HG02642 (cell line): ENCODE results near the gene CCDC9.
A peak's percentile ranks its signal among the peaks of the same experiment; 100 is the strongest.
"Not testable (repeated sequence)": the region's sequence is repeated elsewhere in the genome, so short reads cannot be mapped to it uniquely, and the experiment has no call there.

Experiments
- ATAC-seq: cut with Tn5 transposase; IDR thresholded peaks from one replicate; pipeline ENCODE4 v1.9.1; 2021; ENCODE audit warnings: mild to moderate bottlenecking; ENCODE audit not compliant: unreplicated experiment, poor library complexity

CCDC9 gene

DNA sequence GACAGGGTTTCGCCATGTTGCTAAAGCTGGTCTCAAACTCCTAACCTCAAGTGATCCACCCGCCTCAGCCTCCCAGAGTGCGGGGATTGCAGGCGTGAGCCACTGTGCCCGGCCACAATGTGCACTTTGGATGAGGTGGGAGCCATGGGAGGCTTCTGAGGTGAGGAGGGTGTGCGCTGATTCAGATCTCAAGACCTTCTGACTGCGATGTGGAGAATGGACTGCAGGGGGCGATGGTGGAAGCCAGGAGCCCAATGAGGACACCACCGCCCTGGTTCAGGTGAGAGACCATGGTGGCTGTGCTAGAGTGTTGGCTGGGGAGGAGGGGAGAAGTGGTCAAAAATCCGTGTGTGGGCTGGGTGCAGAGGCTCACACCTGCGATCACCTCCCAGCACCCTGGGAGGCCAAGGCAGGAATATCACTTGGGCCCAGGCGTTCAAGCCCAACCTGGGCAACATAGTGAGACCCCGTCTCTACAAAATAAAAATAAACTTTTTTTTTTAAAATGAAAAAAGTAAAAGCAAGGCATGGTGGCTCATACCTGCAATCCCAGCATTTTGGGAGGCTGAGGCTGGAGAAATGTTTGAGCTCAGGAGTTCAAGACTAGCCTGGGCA is 24.0 kb downstream of the CCDC9 start:
- ATAC-seq = no peak

GRCh38 chr19:47283405-47284059 is 27.2 kb downstream of the CCDC9 start:
- no peak for ATAC-seq

DNA sequence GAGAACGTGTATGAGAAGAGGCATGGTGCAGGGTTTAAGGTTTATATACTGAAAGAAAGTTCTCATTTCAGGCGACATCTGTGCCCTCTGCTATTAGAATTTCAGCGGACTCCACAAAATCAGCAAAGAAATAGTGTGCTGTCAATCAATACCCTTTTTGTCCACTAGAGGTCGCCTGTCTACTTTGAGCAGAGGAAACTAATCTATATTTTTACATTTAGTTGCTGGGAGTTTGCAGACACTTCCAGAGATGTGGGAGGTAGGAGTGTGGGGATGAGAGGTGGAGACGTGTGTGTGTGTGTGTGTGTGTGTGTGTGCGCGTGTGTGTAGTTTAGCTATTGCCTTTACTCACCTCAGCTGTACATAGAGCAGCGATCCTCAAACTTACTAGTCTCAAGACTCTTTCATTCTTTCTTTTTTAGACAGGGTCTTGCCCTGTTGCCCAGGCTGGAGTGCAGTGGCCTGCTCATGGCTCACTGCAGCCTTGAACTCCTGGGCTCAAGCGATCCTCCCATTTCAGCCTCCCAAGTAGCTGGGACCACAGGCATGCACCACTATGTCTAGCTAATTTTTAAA is 28.1 kb downstream of the CCDC9 start:
- no peak for ATAC-seq

GRCh38 chr19:47296036-47296435 is 39.7 kb downstream of the CCDC9 start:
- ATAC-seq = peak; percentile 57

- ATAC-seq = not testable (repeated sequence)
Observed at GRCh38 chr19:47300867-47301266, 44.5 kb downstream of the CCDC9 start.

- ATAC-seq = no peak
Observed at GRCh38 chr19:47302249-47302648, 45.9 kb downstream of the CCDC9 start.

DNA sequence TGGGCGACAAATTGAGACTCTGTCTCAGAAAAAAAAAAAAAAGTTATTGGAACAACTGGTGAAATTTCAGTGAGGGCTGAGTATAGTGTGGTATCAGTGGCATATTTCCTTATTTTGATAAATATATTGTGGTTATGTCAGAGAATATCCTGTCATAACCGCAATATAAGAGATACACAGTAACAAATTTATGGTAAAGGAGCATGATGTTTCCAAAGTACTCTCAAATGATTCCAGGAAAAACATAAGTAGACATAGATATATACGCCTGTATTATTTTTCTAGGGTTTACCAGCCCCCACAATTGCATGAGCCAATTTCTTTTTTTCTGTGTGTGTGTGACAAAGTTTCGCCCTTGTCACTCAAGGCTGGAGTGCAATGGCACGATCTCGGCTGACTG is 47.6 kb downstream of the CCDC9 start:
- ATAC-seq = no peak

DNA sequence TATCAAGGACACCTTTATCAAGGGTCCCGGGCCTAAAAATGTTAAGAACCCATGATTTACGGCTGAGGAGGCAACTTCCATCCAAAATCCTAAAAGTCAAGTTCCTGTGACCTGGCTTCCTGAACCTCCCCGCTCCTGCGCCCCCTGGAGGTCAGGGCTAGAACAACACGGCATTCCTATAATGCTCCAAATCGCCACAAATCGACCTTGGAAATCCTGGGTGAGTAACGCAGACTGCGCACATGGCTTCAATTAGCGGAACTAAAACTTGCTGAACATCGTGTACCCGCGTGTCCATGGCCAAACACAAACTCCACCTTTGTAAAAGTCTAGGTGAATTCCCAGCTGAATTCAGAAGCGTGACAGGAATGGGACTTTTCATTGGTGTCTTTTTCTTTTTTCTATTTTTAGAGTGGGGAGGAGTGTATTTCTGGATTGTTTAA is 49.0 kb downstream of the CCDC9 start:
- no peak for ATAC-seq

GRCh38 chr19:47306303-47306702 is 50.0 kb downstream of the CCDC9 start:
- no peak for ATAC-seq

- no peak for ATAC-seq
Observed at GRCh38 chr19:47309038-47309437, 52.7 kb downstream of the CCDC9 start.

DNA sequence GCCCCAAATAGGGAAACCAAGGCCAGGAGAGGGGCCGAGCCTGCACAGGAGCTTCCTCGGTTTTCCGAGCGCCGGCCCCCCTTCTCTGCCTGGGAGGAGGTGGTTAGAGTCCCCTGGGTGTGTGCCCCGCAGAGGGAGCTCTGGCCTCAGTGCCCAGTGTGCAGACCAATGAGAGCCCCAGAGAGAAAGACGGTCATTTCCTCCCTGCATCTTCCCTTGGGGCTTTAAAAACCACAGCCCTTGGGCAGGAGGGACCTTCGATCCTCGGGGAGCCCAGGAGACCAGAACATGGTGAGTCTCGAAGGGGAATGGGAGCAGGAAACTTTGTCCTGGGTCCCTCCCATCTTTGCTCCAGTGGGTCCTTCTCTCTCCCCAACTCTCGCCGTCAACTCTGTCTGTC is 53.3 kb downstream of the CCDC9 start, which contains the start of gene C5AR1:
TSS of gene C5AR1 (plus strand) at position 254 of the 400 bp plus-strand sequence. CDS start at position 289, 35 bp downstream.
- no peak for ATAC-seq

DNA sequence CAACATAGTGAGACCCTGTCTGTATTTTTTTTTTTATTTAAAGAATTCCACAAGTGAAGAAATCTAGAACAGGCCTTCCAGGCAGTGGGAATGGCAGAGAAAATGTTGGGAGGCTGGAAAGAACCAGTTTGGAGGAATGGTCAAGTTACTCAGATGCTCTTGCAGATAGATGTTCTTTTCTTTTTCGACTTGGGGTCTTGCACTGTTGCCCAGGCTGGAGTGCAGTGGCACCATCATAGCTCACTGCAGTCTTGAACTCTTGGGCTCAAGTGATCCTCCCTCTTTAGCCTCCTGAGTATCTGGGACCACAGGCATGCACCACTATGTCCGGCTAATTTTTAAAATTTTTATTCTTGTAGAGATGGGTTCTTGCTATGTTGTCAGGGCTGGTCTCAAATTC is 54.0 kb downstream of the CCDC9 start:
- no peak for ATAC-seq

DNA sequence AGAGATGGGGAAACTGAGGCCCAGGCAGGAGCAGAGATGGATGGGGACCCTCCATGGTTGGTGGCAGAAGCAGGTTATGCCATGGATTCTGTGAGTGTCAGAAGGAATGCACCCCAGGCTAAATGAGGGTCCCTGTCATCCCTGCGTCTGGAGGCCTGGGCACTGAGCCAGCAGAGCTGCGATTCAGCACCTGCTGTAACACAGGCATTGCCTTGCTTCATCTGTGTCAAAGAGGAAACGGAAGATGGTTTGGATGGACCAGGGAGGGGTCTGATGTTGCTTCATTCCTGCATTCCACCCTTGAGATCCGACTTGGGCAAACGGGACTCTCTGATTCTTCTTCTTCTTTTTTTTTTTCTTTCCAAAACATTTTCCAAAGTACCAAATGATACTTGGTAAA is 54.5 kb downstream of the CCDC9 start:
- no peak for ATAC-seq

DNA sequence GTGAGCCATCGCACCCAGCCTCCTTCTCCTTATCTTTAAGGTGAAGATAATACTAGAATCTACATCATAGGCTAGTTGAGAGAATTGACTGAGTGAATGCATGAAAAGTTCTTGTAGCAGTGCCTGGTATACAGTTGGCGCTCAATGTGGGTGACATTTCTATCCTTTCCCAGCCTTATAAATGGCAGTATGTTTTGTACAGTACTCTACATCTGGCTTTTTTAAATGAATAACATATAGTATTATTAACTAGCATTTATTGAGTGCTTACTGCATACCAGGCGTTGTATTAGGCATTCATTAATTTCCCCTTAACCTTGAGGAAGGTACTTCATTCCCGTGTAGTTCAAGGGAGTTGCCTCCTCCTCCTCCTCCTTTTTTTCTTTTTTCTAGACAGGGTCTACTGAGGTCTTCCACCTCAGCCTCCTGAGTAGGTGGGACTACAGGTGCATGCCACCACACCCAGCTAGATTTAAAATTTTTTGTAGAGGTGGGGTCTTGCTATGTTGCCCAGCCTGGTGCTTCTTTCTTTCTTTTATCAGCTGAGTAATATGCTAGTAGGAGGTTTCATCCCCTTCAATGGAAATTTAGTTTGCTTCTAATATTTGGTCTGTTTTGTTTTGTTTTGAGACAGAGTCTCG is 56.2 kb downstream of the CCDC9 start:
- no peak for ATAC-seq

DNA sequence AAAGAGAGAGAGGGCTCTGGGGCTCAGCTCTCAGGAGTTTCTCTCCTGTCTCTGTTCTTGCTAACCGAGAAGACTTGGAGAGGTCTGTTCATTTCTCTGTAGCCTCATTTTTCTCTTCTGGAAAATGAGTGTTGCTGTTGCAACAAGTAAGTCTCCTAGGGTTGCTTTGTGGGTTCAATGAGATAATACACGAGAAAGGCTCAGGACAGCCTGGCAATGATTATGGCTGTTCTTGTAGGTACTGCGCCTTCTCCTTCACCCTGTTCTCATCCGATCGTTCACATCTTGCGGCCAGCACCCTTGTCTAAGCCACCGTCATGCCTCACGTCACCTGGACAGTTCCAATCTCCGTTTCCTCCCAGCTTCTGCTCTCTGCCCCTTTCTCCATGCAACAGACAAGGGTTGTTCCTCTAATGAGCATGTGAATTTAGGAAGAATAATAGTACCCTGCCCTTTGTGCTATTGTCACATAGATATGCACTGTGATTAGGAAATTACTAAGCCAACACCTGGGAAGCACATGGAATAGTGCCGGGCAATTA is 57.5 kb downstream of the CCDC9 start:
- ATAC-seq = no peak

GRCh38 chr19:47315125-47315821 is 58.9 kb downstream of the CCDC9 start:
- no peak for ATAC-seq

DNA sequence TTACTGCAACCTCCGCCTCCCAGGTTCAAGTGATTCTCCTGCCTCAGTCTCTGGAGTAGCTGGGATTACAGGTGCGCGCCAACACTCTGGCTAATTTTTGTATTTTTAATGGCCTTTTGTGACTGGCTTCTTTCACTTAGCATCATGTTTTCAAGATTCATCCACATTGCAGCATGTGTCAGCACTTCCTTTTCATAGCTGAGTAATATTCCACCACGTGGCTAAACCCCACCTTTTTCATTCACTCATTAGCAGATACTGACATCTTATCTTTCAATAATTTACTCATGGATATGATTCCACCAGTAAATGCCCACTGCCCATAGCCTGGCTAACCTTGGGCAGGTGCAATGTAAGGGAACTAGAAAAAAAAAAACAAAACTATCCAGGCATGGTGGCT is 60.2 kb downstream of the CCDC9 start:
- no peak for ATAC-seq

DNA sequence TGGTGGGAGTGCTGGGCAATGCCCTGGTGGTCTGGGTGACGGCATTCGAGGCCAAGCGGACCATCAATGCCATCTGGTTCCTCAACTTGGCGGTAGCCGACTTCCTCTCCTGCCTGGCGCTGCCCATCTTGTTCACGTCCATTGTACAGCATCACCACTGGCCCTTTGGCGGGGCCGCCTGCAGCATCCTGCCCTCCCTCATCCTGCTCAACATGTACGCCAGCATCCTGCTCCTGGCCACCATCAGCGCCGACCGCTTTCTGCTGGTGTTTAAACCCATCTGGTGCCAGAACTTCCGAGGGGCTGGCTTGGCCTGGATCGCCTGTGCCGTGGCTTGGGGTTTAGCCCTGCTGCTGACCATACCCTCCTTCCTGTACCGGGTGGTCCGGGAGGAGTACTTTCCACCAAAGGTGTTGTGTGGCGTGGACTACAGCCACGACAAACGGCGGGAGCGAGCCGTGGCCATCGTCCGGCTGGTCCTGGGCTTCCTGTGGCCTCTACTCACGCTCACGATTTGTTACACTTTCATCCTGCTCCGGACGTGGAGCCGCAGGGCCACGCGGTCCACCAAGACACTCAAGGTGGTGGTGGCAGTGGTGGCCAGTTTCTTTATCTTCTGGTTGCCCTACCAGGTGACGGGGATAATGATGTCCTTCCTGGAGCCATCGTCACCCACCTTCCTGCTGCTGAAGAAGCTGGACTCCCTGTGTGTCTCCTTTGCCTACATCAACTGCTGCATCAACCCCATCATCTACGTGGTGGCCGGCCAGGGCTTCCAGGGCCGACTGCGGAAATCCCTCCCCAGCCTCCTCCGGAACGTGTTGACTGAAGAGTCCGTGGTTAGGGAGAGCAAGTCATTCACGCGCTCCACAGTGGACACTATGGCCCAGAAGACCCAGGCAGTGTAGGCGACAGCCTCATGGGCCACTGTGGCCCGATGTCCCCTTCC is 63.9 kb downstream of the CCDC9 start:
- no peak for ATAC-seq
